Lower leg skin (tissue), 3 donors: Measurements from ENCODE around the gene GNG12.

Experiments
- POLR2A ChIP-seq, 2 donors: fragments of 450-650 bp; IDR thresholded peaks; one replicate each; pipeline ENCODE4 v1.6.1; 2016 to 2017; ENCODE audit warnings: antibody characterized with exemption in 2 of 2, mild to moderate bottlenecking in 1 of 2, moderate library complexity in 1 of 2
- TF ChIP-seq, protein P1 (sequence below), 3 donors: fragments of 450-650 bp; IDR thresholded peaks; one replicate each; pipeline ENCODE4 v1.5.1; 2016; ENCODE audit warnings: antibody characterized with exemption in 3 of 3, mild to moderate bottlenecking in 3 of 3, moderate library complexity in 2 of 3

DNA sequence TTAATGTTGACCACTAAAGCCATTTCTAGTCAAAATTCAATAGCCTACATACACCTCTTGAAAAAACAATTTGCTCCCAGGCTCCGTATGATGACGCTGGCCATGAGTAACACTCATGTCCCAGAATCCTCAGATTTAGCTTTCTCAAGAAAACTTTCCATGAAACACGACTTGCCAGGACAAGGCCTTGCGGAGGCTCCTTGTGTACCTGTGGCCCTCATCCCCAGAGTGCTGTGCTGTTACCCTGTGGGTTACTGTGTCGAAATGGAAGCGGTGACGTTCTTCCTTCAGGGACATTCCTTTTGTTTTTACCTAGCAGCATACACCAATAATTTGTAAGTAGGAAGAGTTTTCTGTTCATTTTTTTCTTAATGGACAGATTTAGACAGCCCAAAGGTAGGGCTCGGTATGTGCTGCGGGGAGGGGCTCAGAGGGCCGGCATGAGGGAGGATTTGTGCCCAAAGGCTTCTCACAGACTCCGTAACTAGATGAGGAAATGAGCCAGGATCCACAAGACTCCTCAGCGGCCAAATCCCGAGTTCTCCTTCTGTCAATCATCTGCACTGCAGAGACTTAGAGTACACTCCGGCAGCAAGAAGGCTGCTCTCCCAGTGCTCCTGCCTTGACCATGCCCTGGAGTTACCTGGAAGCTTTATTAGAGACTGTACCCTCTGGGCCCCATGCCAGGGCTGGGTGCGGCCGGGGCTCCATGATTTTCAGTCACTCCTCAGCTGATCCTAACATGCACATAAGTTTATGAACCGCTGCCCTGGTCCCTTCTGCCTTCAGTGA lies 17.8 kb downstream of the GNG12 start:
- TF ChIP-seq, protein P1, sequence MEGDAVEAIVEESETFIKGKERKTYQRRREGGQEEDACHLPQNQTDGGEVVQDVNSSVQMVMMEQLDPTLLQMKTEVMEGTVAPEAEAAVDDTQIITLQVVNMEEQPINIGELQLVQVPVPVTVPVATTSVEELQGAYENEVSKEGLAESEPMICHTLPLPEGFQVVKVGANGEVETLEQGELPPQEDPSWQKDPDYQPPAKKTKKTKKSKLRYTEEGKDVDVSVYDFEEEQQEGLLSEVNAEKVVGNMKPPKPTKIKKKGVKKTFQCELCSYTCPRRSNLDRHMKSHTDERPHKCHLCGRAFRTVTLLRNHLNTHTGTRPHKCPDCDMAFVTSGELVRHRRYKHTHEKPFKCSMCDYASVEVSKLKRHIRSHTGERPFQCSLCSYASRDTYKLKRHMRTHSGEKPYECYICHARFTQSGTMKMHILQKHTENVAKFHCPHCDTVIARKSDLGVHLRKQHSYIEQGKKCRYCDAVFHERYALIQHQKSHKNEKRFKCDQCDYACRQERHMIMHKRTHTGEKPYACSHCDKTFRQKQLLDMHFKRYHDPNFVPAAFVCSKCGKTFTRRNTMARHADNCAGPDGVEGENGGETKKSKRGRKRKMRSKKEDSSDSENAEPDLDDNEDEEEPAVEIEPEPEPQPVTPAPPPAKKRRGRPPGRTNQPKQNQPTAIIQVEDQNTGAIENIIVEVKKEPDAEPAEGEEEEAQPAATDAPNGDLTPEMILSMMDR (IDR thresholded peaks at IDR 0.05): no peak
- TF ChIP-seq POLR2A (IDR thresholded peaks at IDR 0.05): no peak
